Hepatocyte (in vitro differentiated cells): ENCODE measurements around the gene LILRA6. TPM values are rescaled to one million over a fixed set of nuclear protein-coding genes. Genes with fewer than 3 reads are reported as not detected.

Source experiments
- DNase-seq: peaks from one replicate; pipeline ENCODE4 v3.0.0-alpha.2; 2016; ENCODE audit warnings: low spot score
- H2AFZ ChIP-seq: fragments of 200-600 bp; sonication (generic); 2 replicates; pipeline ENCODE4 v1.6.0; 2016; ENCODE audit warnings: antibody characterized with exemption, mild to moderate bottlenecking
- H3K27ac ChIP-seq: fragments of 200-600 bp; sonication (generic); 2 replicates; pipeline ENCODE4 v1.5.1; 2016; ENCODE audit warnings: mild to moderate bottlenecking
- H3K27me3 ChIP-seq: fragments of 200-600 bp; sonication (generic); 2 replicates; pipeline ENCODE4 v1.6.1; 2016
- H3K36me3 ChIP-seq: fragments of 200-600 bp; sonication (generic); replicated peaks from 2 replicates; pipeline ENCODE4 v1.5.1; 2016; ENCODE audit warnings: low read depth; ENCODE audit not compliant: insufficient read depth
- H3K4me1 ChIP-seq: fragments of 200-600 bp; sonication (generic); 2 replicates; pipeline ENCODE4 v1.5.1; 2016; ENCODE audit warnings: mild to moderate bottlenecking, moderate library complexity; ENCODE audit not compliant: insufficient read depth
- H3K4me2 ChIP-seq: fragments of 200-600 bp; sonication (generic); 2 replicates; pipeline ENCODE4 v1.6.0; 2016
- H3K4me3 ChIP-seq: fragments of 200-600 bp; sonication (generic); 2 replicates; pipeline ENCODE4 v1.5.1; 2016; ENCODE audit warnings: mild to moderate bottlenecking
- H3K79me2 ChIP-seq: fragments of 200-600 bp; sonication (generic); 2 replicates; pipeline ENCODE4 v1.6.0; 2017; ENCODE audit warnings: mild to moderate bottlenecking
- H3K9me2 ChIP-seq: fragments of 200-600 bp; sonication (generic); replicated peaks from 2 replicates; pipeline ENCODE4 v1.6.0; 2017; ENCODE audit warnings: mild to moderate bottlenecking; ENCODE audit not compliant: insufficient read depth
- H3K9me3 ChIP-seq: fragments of 200-600 bp; sonication (generic); 2 replicates; pipeline ENCODE4 v1.5.1; 2016; ENCODE audit warnings: low read depth, mild to moderate bottlenecking
- H4K20me1 ChIP-seq: fragments of 200-600 bp; sonication (generic); 2 replicates; pipeline ENCODE4 v1.6.0; 2016; ENCODE audit warnings: mild to moderate bottlenecking; ENCODE audit not compliant: insufficient read depth, poor library complexity, severe bottlenecking
- EZH2 ChIP-seq: fragments of 200-600 bp; sonication (generic); IDR thresholded peaks from 2 replicates; pipeline ENCODE4 v1.6.1; 2016; ENCODE audit warnings: antibody characterized with exemption, mild to moderate bottlenecking, borderline replicate concordance
- EZH2phosphoT487 ChIP-seq: fragments of 200-600 bp; sonication (generic); IDR thresholded peaks from one replicate; pipeline ENCODE4 v1.6.1; 2018; ENCODE audit warnings: antibody characterized with exemption, mild to moderate bottlenecking, low read depth, moderate library complexity; ENCODE audit not compliant: unreplicated experiment, severe bottlenecking
- WGBS: methylation state at CpG from one replicate; pipeline ENCODE4 v1.1.6; 2016; ENCODE audit warnings: low lambda C conversion rate; ENCODE audit errors: missing lambda C conversion rate; 5-methylcytosine and 5-hydroxymethylcytosine counted together
- polyA plus RNA-seq: library from polyadenylated mRNA; unstranded; fragments of >200 nt; fragmentation: Nextera tagmentation; extraction: Ambion mirVana; gene quantifications from 2 replicates; pipeline ENCODE4 v1.2.1, GENCODE V29; 2016
- total RNA-seq: library from RNA; depleted of rRNA; stranded (reverse); fragments of >200 nt; gene quantifications from 2 replicates; pipeline ENCODE4 v1.2.3, GENCODE V29; 2014
- TF ChIP-seq, protein P1 (sequence below): fragments of 200-600 bp; sonication (generic); IDR thresholded peaks from 2 replicates; pipeline ENCODE4 v1.5.1; 2016; ENCODE audit warnings: antibody characterized with exemption, mild to moderate bottlenecking; ENCODE audit not compliant: poor library complexity

The LILRA6 gene
- total and polyA plus RNA-seq, 2 experiments from 2014 or later: 0.36 TPM; not detected in 1

DNA sequence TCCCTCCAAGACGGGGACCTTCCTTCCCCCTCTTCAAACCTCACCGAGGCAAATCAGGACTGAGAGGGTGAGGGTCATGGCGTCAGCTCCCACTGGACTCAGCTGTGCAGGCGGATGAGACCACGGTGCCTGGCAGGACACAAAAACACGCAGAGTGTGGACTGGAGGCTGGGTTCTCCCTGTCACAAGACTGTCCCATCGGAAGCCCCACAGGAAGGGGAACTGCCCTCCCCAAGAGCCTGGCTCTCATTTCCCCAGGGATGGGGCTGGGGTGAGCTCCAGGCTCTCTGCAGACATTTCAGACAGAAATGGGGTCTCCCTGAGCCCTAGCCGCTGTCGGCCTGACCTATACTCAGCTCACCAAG is 14.5 kb upstream of the LILRA6 start, which contains the start of gene LILRB5:
TSS of gene LILRB5 (minus strand) at position 158 of the 365 bp plus-strand sequence. CDS start at position 78, 80 bp downstream.
- peaks cover 3% of the 10 kb centered on the region for H3K27me3 ChIP-seq
- no peaks in the 10 kb centered on the region for H3K4me1 ChIP-seq
- no peaks in the 10 kb centered on the region for H3K9me2 ChIP-seq
- TF ChIP-seq EZH2phosphoT487 (no peak), EZH2 (no peak)
- TF ChIP-seq, protein P1, sequence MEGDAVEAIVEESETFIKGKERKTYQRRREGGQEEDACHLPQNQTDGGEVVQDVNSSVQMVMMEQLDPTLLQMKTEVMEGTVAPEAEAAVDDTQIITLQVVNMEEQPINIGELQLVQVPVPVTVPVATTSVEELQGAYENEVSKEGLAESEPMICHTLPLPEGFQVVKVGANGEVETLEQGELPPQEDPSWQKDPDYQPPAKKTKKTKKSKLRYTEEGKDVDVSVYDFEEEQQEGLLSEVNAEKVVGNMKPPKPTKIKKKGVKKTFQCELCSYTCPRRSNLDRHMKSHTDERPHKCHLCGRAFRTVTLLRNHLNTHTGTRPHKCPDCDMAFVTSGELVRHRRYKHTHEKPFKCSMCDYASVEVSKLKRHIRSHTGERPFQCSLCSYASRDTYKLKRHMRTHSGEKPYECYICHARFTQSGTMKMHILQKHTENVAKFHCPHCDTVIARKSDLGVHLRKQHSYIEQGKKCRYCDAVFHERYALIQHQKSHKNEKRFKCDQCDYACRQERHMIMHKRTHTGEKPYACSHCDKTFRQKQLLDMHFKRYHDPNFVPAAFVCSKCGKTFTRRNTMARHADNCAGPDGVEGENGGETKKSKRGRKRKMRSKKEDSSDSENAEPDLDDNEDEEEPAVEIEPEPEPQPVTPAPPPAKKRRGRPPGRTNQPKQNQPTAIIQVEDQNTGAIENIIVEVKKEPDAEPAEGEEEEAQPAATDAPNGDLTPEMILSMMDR: no peak
- no peaks in the 10 kb centered on the region for H3K9me3 ChIP-seq
- DNase-seq: no peak
- 90% methylated on average over 9 of the region's 9 CpGs for whole genome bisulfite sequencing
- H3K27ac ChIP-seq: no peak within 1 kb of the TSS
- H3K4me2 ChIP-seq: no peak within 1 kb of the TSS
- H3K79me2 ChIP-seq: no peaks in the 10 kb centered on the region
- no peaks in the 10 kb centered on the region for H3K36me3 ChIP-seq
- no peak within 1 kb of the TSS for H3K4me3 ChIP-seq
- no peak within 1 kb of the TSS for H2AFZ ChIP-seq
- H4K20me1 ChIP-seq: no peaks in the 10 kb centered on the region

DNA sequence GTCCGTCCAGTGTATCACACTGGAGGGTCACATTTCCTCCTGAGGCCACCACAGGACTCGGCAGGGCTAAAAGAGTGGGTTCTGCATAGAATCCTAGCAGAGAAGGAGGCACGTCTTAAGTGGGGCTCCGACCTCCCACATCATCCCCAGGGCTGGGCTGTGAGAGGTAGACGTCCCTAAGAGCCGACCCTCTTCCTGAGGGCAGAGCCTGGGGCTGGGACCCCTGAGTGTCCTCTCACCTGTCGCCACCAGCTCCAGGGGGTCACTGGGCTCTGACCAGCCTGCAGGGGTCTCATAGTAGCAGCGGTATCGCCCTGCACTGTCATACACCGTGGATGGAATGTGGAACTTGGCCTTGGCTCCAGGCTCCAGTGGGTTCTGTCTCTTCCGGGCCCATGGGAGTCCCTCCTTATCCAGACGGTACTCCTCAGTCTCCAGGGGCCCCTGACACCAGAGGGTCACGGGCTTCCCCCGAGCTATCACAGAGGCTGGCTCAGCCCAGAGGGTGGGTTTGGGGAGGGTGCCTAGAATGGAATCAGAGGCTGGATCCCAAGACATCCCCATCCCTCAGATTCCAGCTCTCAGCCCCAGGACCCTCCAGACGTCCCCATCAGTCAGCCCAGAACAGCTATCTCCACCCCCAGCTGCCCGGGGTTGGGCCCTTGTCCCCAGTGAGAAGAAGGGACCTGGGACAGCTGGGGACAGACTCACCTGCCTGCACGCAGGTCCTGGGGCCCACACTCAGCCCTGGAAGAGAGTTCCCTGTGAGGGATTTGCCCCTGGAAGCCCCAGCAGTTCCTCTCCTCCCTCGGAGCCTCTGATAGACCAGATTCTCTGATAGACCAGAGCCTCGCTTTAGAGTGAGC is 13.9 kb upstream of the LILRA6 start:
- Histone ChIP-seq H3K27ac (no peak overlapping the region), H3K36me3 (no peaks in the 10 kb centered on the region), H4K20me1 (no peaks in the 10 kb centered on the region), H3K4me3 (no peak overlapping the region), H3K9me3 (no peaks in the 10 kb centered on the region), H3K27me3 (no peaks in the 10 kb centered on the region), H3K4me2 (no peak overlapping the region), H3K4me1 (no peaks in the 10 kb centered on the region), H3K9me2 (no peaks in the 10 kb centered on the region), H3K79me2 (no peaks in the 10 kb centered on the region), H2AFZ (no peak overlapping the region)
- no peak for DNase-seq
- TF ChIP-seq, protein P1: no peak
- TF ChIP-seq EZH2phosphoT487 (no peak), EZH2 (no peak)
- 84% methylated on average over 18 of the region's 19 CpGs for WGBS

DNA sequence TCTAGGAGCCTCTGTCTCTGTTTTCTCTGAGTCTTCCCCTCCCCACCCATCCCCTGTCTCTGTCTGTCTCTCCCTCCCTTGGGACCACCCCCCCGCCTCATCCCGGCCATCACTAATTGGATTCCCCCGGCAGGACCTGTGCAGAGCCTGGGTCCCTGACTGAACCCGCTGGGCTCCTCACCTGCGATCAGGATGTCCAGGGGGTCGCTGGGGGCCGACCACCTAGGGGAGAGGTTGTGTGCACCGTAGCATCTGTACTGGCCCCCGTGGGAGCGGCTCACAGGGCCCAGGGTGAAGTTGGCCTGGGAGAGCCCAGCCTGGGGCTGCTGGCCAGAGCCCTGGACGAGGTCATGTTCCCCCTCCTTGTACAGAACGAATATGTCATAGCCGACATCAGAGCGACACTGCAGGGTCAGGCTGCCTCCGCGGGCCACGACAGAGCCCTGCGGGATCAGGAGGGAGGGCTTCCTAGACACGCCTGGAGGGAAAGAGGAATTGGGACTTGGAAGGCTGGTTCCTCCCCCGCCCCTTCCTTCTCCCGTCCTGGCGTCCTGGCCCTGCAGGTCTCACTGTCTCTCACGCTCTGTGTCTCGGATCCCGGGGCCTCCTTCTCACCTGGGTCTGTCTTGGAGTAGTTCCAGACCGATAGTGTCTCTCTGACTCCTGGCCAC is 12.7 kb upstream of the LILRA6 start:
- H3K79me2 ChIP-seq: no peaks in the 10 kb centered on the region
- no peaks in the 10 kb centered on the region for H3K4me1 ChIP-seq
- no peak overlapping the region for H3K27ac ChIP-seq
- H3K9me2 ChIP-seq: no peaks in the 10 kb centered on the region
- TF ChIP-seq, protein P1: no peak
- TF ChIP-seq EZH2 (no peak), EZH2phosphoT487 (no peak)
- no peaks in the 10 kb centered on the region for H4K20me1 ChIP-seq
- H3K4me2 ChIP-seq: no peak overlapping the region
- WGBS: 75% methylated on average over 24 of the region's 26 CpGs
- no peaks in the 10 kb centered on the region for H3K36me3 ChIP-seq
- H3K4me3 ChIP-seq: no peak overlapping the region
- H3K9me3 ChIP-seq: no peaks in the 10 kb centered on the region
- DNase-seq: no peak
- peaks cover 3% of the 10 kb centered on the region for H3K27me3 ChIP-seq
- no peak overlapping the region for H2AFZ ChIP-seq
